Tibial nerve (tissue), 3 donors: ENCODE results near the gene CRYBA1.
A peak's percentile ranks its signal among the peaks of the same experiment; 100 is the strongest.

Source experiments
- CTCF ChIP-seq, 5 experiments: fragments of 200-600 bp in 3 of 5; fragments of 450-650 bp in 2 of 5; sonication (generic) in 3 of 5; IDR thresholded peaks; one replicate each; pipeline ENCODE4 v1.5.1; 2016 to 2019; ENCODE audit warnings: antibody characterized with exemption in 5 of 5, mild to moderate bottlenecking in 3 of 5, moderate library complexity in 2 of 5
- POLR2A ChIP-seq, 2 donors: fragments of 450-650 bp; IDR thresholded peaks; one replicate each; pipeline ENCODE4 v1.6.1; 2017; ENCODE audit warnings: antibody characterized with exemption in 2 of 2, mild to moderate bottlenecking in 2 of 2, moderate library complexity in 2 of 2

DNA sequence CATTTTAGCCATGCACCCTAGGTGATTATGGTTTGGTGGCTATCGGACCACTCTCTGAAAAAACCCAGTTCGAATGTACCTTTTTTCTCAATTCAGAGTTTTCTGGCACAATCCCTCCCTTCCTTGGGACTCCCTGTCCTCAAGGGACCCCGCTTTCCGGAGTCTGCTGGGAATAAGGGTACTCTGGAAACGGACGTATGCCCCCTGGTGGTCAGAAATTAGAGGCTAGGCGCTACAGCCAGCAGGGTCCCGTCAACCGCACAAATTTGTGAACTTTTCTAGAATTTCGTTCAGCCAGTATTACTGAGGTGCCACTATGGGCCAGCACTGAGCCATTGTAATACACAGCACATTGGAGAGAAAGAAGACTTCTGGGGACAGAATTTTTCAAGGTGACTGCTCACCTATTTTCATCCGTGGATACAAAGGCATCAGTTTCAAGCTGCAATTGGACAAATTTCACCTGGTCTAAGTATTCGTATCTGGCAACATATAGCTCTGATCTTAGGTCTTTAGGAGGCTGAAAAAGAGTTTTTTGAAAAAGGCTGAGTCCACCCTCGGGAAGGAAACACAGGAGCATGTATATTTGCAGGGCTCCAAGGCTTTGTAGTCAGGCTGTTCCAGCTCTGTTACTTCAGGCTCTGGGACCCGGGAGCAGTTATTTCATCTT is 27.1 kb upstream of the CRYBA1 start:
- TF ChIP-seq CTCF (IDR thresholded peaks at IDR 0.05), result peak; percentile 90 to 96 (median 95)
- no peak for TF ChIP-seq POLR2A (IDR thresholded peaks at IDR 0.05)
